Stimulated activated memory B cell treated with anti-CD40 and anti-IgM and Interleukin-4, amounts not matched to agents 10 μg/mL and 1 μg/mL and 100 μg/mL, for 72 hours (primary cell): ENCODE measurements around the gene GSPT1.
"Not testable (repeated sequence)": the region's sequence is repeated elsewhere in the genome, so short reads cannot be mapped to it uniquely, and the experiment has no call there.

Source experiments
- ATAC-seq: fragments of 150-1000 bp; cut with Tn5 transposase; 2 replicates; pipeline ENCODE4 v1.10.0; 2021
- H3K27ac Mint-ChIP-seq: one replicate; pipeline ENCODE4 v1.8.0; 2022; ENCODE audit warnings: mild to moderate bottlenecking, mixed read lengths
- H3K27me3 Mint-ChIP-seq: one replicate; pipeline ENCODE4 v1.8.0; 2022; ENCODE audit warnings: mixed read lengths
- H3K36me3 Mint-ChIP-seq: one replicate; pipeline ENCODE4 v1.8.0; 2022; ENCODE audit warnings: mixed read lengths
- H3K4me1 Mint-ChIP-seq: one replicate; pipeline ENCODE4 v1.8.0; 2022; ENCODE audit warnings: mixed read lengths
- H3K4me3 Mint-ChIP-seq: one replicate; pipeline ENCODE4 v1.8.0; 2022; ENCODE audit warnings: mild to moderate bottlenecking, moderate library complexity, mixed read lengths
- H3K9me3 Mint-ChIP-seq: one replicate; pipeline ENCODE4 v1.8.0; 2022; ENCODE audit warnings: mixed read lengths

The GSPT1 gene

GRCh38 chr16:11924046-11924445 is 8.3 kb upstream of the GSPT1 start:
- not testable (repeated sequence) for H3K9me3 Mint-ChIP-seq, H3K27ac Mint-ChIP-seq, H3K36me3 Mint-ChIP-seq, H3K4me1 Mint-ChIP-seq, ATAC-seq, H3K27me3 Mint-ChIP-seq, H3K4me3 Mint-ChIP-seq

DNA sequence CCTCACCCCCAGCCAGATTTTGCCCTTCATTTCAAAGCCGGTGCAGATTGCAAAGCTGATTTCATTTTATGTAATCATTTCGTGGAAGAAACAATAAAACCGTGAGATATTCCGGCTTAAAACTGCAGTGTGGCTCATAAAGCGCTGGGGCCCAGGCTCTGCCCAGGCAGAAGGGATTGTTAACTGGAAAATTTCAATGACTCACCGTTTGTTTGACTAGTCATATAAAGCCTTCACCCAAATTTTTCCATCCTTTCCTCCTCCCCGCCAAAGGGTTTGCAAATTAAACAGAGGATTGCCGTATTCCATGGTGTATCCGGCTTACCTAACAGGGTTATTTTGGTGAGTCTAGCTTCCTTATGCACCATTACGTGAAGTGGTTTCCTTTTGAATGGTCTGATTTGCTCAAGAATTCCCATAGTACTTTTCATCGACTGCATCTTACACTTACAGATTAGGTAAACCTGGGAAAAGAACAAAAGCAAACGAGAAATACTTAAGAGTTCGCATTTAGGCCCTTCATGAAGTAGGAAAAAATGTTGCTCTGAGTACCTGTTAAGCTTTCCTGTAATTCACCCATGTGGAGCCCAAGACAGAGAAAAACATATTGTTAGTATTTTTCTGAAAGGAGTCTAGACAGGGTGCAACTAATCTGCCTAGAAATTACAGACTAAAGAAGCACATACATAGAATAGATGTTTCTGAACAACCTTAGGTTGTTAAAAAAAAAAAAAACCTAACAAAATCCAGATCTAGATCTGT is 949 bp upstream of the GSPT1 start:
- H3K36me3 Mint-ChIP-seq = peaks cover 11% of the 10 kb centered on the region
- H3K27me3 Mint-ChIP-seq = no peaks in the 10 kb centered on the region
- H3K27ac Mint-ChIP-seq = peak overlapping the region; percentile 81
- peak overlapping the region; percentile 83 for H3K4me3 Mint-ChIP-seq
- peaks cover 31% of the 10 kb centered on the region for H3K4me1 Mint-ChIP-seq
- no peak for ATAC-seq
- H3K9me3 Mint-ChIP-seq = no peaks in the 10 kb centered on the region

DNA sequence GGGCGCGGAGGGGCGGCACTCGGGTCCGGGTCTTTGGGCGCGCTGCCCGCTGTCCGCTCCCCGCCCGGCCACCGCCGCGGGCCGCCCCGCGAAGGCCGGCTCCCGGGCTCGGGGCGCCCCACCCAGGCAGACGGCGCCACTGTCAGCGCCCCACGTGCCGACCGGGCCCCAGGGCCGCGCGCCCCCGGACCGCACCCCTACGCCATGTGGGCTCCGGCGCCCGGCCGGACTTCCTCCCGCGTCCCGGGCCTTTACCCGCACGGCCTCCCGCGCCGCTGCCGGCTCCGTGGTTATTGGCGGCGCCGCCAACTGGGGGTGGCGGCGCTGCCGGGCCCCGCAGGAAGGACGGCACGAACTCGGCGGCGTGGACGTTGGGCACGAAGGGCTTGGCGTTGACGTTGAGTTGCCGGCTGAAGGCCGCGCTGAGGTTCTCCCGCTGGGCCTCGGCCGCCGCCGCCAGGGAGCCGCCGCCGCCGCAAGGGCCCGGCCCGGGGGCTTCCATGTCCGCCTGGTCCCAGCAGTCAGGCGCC is 577 bp downstream of the GSPT1 start:
- H3K27me3 Mint-ChIP-seq = no peaks in the 10 kb centered on the region
- peak overlapping the region; percentile 84 for H3K4me3 Mint-ChIP-seq
- ATAC-seq = peak; percentile 69
- peak overlapping the region; percentile 81 for H3K27ac Mint-ChIP-seq
- no peaks in the 10 kb centered on the region for H3K9me3 Mint-ChIP-seq
- H3K4me1 Mint-ChIP-seq = peaks cover 41% of the 10 kb centered on the region
- H3K36me3 Mint-ChIP-seq = peaks cover 11% of the 10 kb centered on the region

GRCh38 chr16:11914210-11915113 is 1.3 kb downstream of the GSPT1 start:
- Mint-ChIP-seq H3K4me3 (peak overlapping the region; percentile 84), H3K9me3 (no peaks in the 10 kb centered on the region), H3K4me1 (peaks cover 47% of the 10 kb centered on the region), H3K27me3 (no peaks in the 10 kb centered on the region), H3K36me3 (peaks cover 11% of the 10 kb centered on the region), H3K27ac (peak overlapping the region; percentile 77)
- no peak for ATAC-seq

DNA sequence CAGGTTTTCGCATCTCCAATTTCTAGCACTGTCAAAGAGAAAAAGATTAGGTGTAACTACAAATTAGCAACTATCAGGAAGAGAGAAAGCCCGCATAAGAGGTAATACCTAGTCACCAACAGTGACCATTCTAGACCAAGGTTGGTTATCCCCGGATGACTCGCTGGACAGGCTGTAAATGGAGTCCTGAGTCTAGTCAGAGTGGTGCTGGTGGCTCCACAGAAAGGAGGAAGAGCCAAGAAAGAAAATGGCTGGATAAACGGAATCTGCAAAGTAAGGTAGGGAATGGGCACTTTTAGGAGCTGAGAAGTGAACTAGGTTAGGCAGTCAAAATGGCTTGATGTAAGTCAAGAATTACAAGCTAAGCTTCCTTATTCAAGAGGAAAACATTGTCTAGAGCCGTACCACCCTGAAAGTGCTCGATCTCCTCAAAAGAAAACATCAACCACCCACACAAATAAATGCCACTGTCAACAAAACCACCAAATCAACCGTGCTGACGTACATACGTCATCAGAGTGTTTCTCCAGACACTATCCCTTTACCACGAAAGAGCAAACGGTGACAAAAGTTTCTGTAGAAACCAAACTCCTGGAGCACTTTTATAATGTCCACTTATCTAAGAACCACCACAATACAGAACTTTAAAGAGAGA is 2.2 kb downstream of the GSPT1 start:
- Mint-ChIP-seq H3K27ac (peak overlapping the region; percentile 77), H3K9me3 (no peaks in the 10 kb centered on the region), H3K4me1 (peaks cover 48% of the 10 kb centered on the region), H3K27me3 (no peaks in the 10 kb centered on the region), H3K36me3 (peaks cover 11% of the 10 kb centered on the region), H3K4me3 (peak overlapping the region; percentile 84)
- no peak for ATAC-seq

GRCh38 chr16:11909653-11910545 is 5.9 kb downstream of the GSPT1 start:
- peaks cover 26% of the 10 kb centered on the region for H3K36me3 Mint-ChIP-seq
- peak overlapping the region; percentile 6 for H3K27ac Mint-ChIP-seq
- H3K9me3 Mint-ChIP-seq = no peaks in the 10 kb centered on the region
- H3K27me3 Mint-ChIP-seq = no peaks in the 10 kb centered on the region
- ATAC-seq = no peak
- peak overlapping the region; percentile 14 for H3K4me3 Mint-ChIP-seq
- H3K4me1 Mint-ChIP-seq = peaks cover 59% of the 10 kb centered on the region

GRCh38 chr16:11907160-11907970 is 8.4 kb downstream of the GSPT1 start:
- ATAC-seq = no peak
- Mint-ChIP-seq H3K27me3 (no peaks in the 10 kb centered on the region), H3K27ac (no peak overlapping the region), H3K9me3 (no peaks in the 10 kb centered on the region), H3K4me1 (peaks cover 49% of the 10 kb centered on the region), H3K4me3 (no peak overlapping the region), H3K36me3 (peaks cover 16% of the 10 kb centered on the region)

DNA sequence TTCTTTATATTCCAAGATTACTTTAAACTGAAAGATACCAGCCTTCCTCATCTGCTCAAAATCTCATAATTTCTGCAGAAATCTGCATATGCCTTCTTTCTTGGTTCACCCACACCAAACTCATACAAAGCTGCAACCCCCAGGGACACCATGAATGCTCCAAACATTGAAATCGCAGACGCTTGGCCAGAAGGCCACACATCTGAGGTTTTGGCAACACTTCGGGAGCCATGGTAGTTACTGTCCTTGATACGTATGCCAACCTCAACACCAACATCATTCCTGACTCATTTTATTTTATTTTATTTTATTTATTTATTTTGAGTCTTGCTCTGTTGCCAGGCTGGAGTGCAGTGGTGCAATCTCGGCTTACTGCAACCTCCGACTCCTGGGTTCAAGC is 11.8 kb downstream of the GSPT1 start:
- no peak for ATAC-seq

GRCh38 chr16:11901091-11901490 is 14.7 kb downstream of the GSPT1 start:
- no peak for ATAC-seq

More for the DNA sequence above, 11.8 kb downstream of the GSPT1 start:
- Mint-ChIP-seq H3K27ac (no peak overlapping the region), H3K4me3 (no peak overlapping the region), H3K36me3 (peaks cover 16% of the 10 kb centered on the region), H3K27me3 (no peaks in the 10 kb centered on the region), H3K9me3 (no peaks in the 10 kb centered on the region), H3K4me1 (peaks cover 50% of the 10 kb centered on the region)

DNA sequence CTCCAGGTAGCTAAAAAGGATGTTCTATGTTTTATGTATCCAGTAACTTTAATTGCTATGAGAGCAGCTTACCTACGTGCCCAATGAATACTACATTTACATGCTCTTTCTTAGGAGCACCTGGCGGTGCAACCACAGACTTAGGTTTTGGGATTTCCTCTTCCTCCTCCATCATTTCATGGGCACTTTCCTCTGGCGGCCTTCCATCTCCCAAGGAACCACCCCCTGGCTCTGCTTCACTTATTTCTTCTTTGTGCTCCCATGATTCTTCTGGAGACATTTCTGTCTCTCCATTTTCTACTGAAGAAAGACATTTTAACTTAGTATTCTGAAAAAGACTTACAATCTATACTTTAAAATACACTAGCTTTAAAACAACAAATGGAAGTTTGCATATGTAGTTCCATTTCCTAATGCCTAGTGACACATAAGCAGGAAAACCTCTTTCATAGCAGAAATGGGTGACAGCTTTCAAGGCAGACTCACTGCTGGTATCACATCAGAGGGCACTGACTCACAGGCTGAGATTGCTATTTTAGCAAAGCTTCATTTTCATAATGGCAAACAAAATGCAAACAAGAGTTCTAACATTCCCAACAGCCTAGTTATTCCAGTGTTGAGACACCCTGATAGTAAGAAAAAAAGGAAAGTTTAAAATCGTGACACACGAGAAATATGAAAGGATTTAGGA is 19.1 kb downstream of the GSPT1 start:
- Mint-ChIP-seq H3K27me3 (no peaks in the 10 kb centered on the region), H3K4me3 (no peak overlapping the region), H3K27ac (peak overlapping the region; percentile 32), H3K9me3 (no peaks in the 10 kb centered on the region), H3K4me1 (peaks cover 29% of the 10 kb centered on the region), H3K36me3 (peaks cover 27% of the 10 kb centered on the region)
- no peak for ATAC-seq

More at GRCh38 chr16:11901091-11901490, 14.7 kb downstream of the GSPT1 start:
- no peak overlapping the region for H3K4me3 Mint-ChIP-seq
- H3K9me3 Mint-ChIP-seq = no peaks in the 10 kb centered on the region
- H3K4me1 Mint-ChIP-seq = peaks cover 48% of the 10 kb centered on the region
- H3K27ac Mint-ChIP-seq = no peak overlapping the region
- H3K27me3 Mint-ChIP-seq = no peaks in the 10 kb centered on the region
- peaks cover 12% of the 10 kb centered on the region for H3K36me3 Mint-ChIP-seq

DNA sequence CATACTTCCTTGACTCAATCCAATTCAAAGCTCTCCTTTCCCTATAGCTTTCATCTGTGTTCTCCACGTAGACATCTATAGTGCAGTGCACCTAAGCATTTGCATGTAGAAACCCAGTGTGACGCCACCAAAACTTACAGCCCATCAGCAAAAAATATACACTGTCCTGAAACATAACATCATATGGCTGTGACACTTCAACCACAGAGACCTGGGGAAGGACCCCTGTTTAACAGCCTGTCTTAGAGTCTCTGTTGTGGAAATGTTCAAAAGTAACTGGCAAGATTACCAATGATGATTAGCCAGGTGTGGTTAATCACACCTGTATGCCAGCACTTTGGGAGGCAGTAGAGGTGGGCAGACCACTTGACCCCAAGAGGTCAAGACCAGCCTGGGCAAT is 22.2 kb downstream of the GSPT1 start:
- Mint-ChIP-seq H3K27ac (no peak overlapping the region), H3K4me3 (no peak overlapping the region), H3K9me3 (no peaks in the 10 kb centered on the region), H3K4me1 (peaks cover 6% of the 10 kb centered on the region), H3K36me3 (peaks cover 27% of the 10 kb centered on the region), H3K27me3 (no peaks in the 10 kb centered on the region)
- no peak for ATAC-seq

- no peak for ATAC-seq
- no peak overlapping the region for H3K27ac Mint-ChIP-seq
- peaks cover 30% of the 10 kb centered on the region for H3K36me3 Mint-ChIP-seq
Measured at GRCh38 chr16:11892761-11893160, 23.0 kb downstream of the GSPT1 start.

GRCh38 chr16:11890231-11890965 is 25.4 kb downstream of the GSPT1 start:
- no peak for ATAC-seq
- peaks cover 28% of the 10 kb centered on the region for H3K36me3 Mint-ChIP-seq
- H3K9me3 Mint-ChIP-seq = no peaks in the 10 kb centered on the region
- H3K4me1 Mint-ChIP-seq = no peaks in the 10 kb centered on the region
- H3K4me3 Mint-ChIP-seq = no peak overlapping the region
- no peak overlapping the region for H3K27ac Mint-ChIP-seq
- no peaks in the 10 kb centered on the region for H3K27me3 Mint-ChIP-seq

More at GRCh38 chr16:11892761-11893160, 23.0 kb downstream of the GSPT1 start:
- peaks cover 6% of the 10 kb centered on the region for H3K4me1 Mint-ChIP-seq
- H3K4me3 Mint-ChIP-seq = no peak overlapping the region
- H3K27me3 Mint-ChIP-seq = no peaks in the 10 kb centered on the region
- no peaks in the 10 kb centered on the region for H3K9me3 Mint-ChIP-seq
